IMR-90 (cell line): ENCODE results near the gene PRF1. TPM values are rescaled to one million over a fixed set of nuclear protein-coding genes. Genes with fewer than 3 reads are reported as not detected.

Experiments used
- ATAC-seq: fragments of 200-7000 bp; cut with Tn5 transposase; 2 replicates; pipeline ENCODE4 v1.9.1; 2020; ENCODE audit warnings: low read depth, mild to moderate bottlenecking, moderate library complexity
- BruUV-seq: library from RNA; stranded (reverse); fragments of 400-500 nt; replicated peaks from 2 replicates; lab custom pipeline; 2021; lab: Mats Ljungman, UMichigan
- CTCF ChIA-PET: fragments of 300-600 bp; formaldehyde crosslinking; extraction: SDS; loops from one replicate; lab custom pipeline; 2021; ENCODE audit warnings: antibody characterized with exemption; lab: Yijun Ruan, JAX
- POLR2A ChIA-PET: fragments of 300-600 bp; sonication (Branson Sonifier 250); formaldehyde crosslinking; loops from one replicate; lab custom pipeline; 2022; ENCODE audit warnings: antibody characterized with exemption; ENCODE audit not compliant: unreplicated experiment; lab: Charles Lee
- DNase-seq: peaks from one replicate; pipeline ENCODE4 v3.0.0; 2013
- H2AFZ ChIP-seq: replicated peaks from 2 replicates; pipeline ENCODE3; 2013; ENCODE audit warnings: low read length, mild to moderate bottlenecking; ENCODE audit not compliant: poor library complexity
- H2AK5ac ChIP-seq: 2 replicates; pipeline ENCODE4 v1.6.1; 2013; ENCODE audit warnings: low read depth, low read length, inconsistent platforms
- H2AK9ac ChIP-seq: replicated peaks from 2 replicates; pipeline ENCODE3; 2013; ENCODE audit warnings: mild to moderate bottlenecking, low read depth, low read length, moderate library complexity; ENCODE audit not compliant: poor library complexity
- H2BK120ac ChIP-seq: 2 replicates; pipeline ENCODE4 v1.6.1; 2013; ENCODE audit warnings: low read depth, low read length, inconsistent platforms
- H2BK15ac ChIP-seq: 3 replicates; pipeline ENCODE4 v1.6.1; 2013; ENCODE audit warnings: low read depth, low read length, inconsistent platforms
- H2BK20ac ChIP-seq: 2 replicates; pipeline ENCODE4 v1.6.1; 2013; ENCODE audit warnings: low read depth, mild to moderate bottlenecking, inconsistent platforms, low read length, moderate library complexity
- H2BK5ac ChIP-seq: 2 replicates; pipeline ENCODE4 v1.6.1; 2013; ENCODE audit warnings: mild to moderate bottlenecking, low read depth, low read length, inconsistent platforms; ENCODE audit not compliant: poor library complexity, severe bottlenecking
- H3K14ac ChIP-seq: replicated peaks from 2 replicates; pipeline ENCODE4 v1.6.1; 2013; ENCODE audit warnings: low read depth, low read length, inconsistent platforms
- H3K18ac ChIP-seq: 2 replicates; pipeline ENCODE4 v1.6.1; 2013; ENCODE audit warnings: low read depth, low read length, control low read depth
- H3K23ac ChIP-seq: 2 replicates; pipeline ENCODE4 v1.6.1; 2013; ENCODE audit warnings: low read depth, low read length, inconsistent platforms
- H3K27ac ChIP-seq: 2 replicates; pipeline ENCODE4 v1.5.1; 2013; ENCODE audit warnings: mild to moderate bottlenecking, control low read depth, low read length; ENCODE audit not compliant: insufficient read depth
- H3K27me3 ChIP-seq: 2 replicates; pipeline ENCODE4 v1.6.1; 2013; ENCODE audit warnings: low read length; ENCODE audit not compliant: control insufficient read depth, insufficient read depth
- H3K36me3 ChIP-seq: 2 replicates; pipeline ENCODE4 v1.6.1; 2013; ENCODE audit warnings: low read length, mixed read lengths; ENCODE audit not compliant: control insufficient read depth, insufficient read depth
- H3K4ac ChIP-seq: 2 replicates; pipeline ENCODE4 v1.6.1; 2013; ENCODE audit warnings: low read depth, low read length, inconsistent platforms
- H3K4me1 ChIP-seq: 2 replicates; pipeline ENCODE4 v1.6.1; 2013; ENCODE audit warnings: low read length, mixed read lengths; ENCODE audit not compliant: control insufficient read depth, insufficient read depth
- H3K4me2 ChIP-seq: 2 replicates; pipeline ENCODE4 v1.6.1; 2013; ENCODE audit warnings: low read depth, mild to moderate bottlenecking, control low read depth, low read length, moderate library complexity
- H3K4me3 ChIP-seq: 2 replicates; pipeline ENCODE4 v1.5.1; 2013; ENCODE audit warnings: low read depth, mild to moderate bottlenecking, control low read depth, low read length, moderate library complexity; ENCODE audit not compliant: insufficient read depth
- H3K56ac ChIP-seq: 2 replicates; pipeline ENCODE4 v1.6.1; 2013; ENCODE audit warnings: low read length, inconsistent platforms; ENCODE audit not compliant: insufficient read depth; ENCODE audit errors: extremely low read depth
- H3K79me1 ChIP-seq, 2 experiments: 2 replicates each; pipeline ENCODE4 v1.6.1; 2013; ENCODE audit warnings: low read length in 2 of 2, inconsistent platforms in 1 of 2, low read depth in 1 of 2
- H3K9ac ChIP-seq: 2 replicates; pipeline ENCODE4 v1.6.1; 2013; ENCODE audit warnings: low read depth, low read length, control low read depth
- H3K9me1 ChIP-seq: 2 replicates; pipeline ENCODE4 v1.6.1; 2013; ENCODE audit warnings: low read length, inconsistent platforms; ENCODE audit not compliant: insufficient read depth
- H3K9me3 ChIP-seq: 2 replicates; pipeline ENCODE4 v1.6.1; 2013; ENCODE audit warnings: low read length; ENCODE audit not compliant: control insufficient read depth, insufficient read depth
- H4K20me1 ChIP-seq: 2 replicates; pipeline ENCODE4 v1.6.1; 2013; ENCODE audit warnings: low read length, inconsistent platforms; ENCODE audit not compliant: insufficient read depth
- H4K5ac ChIP-seq: 2 replicates; pipeline ENCODE4 v1.6.1; 2013; ENCODE audit warnings: mild to moderate bottlenecking, low read depth, low read length, control low read depth
- H4K8ac ChIP-seq, 2 experiments: 2 replicates each; pipeline ENCODE4 v1.6.1; 2013; ENCODE audit warnings: low read depth in 2 of 2, low read length in 2 of 2, control low read depth in 1 of 2, inconsistent platforms in 1 of 2
- H4K91ac ChIP-seq: 2 replicates; pipeline ENCODE4 v1.6.1; 2013; ENCODE audit warnings: low read depth, low read length, inconsistent platforms; ENCODE audit not compliant: insufficient read depth
- BHLHE40 ChIP-seq: fragments of 150-350 bp; IDR thresholded peaks from 2 replicates; pipeline ENCODE4 v1.6.1; 2016; ENCODE audit warnings: mild to moderate bottlenecking, low read depth, low read length
- CEBPB ChIP-seq: IDR thresholded peaks from 2 replicates; pipeline ENCODE4 v1.6.1; 2012; ENCODE audit warnings: low read depth, low read length, improper control_type of control experiment
- CHD1 ChIP-seq: IDR thresholded peaks from 2 replicates; pipeline ENCODE4 v1.6.1; 2012; ENCODE audit warnings: low read depth, low read length, improper control_type of control experiment
- CTCF ChIP-seq: conservative IDR thresholded peaks from 2 replicates; pipeline ENCODE4 v1.5.1; 2012; ENCODE audit warnings: mild to moderate bottlenecking, low read depth, low read length, improper control_type of control experiment
- ELK1 ChIP-seq: fragments of 150-350 bp; IDR thresholded peaks from 2 replicates; pipeline ENCODE4 v1.6.1; 2016; ENCODE audit warnings: low read depth, mild to moderate bottlenecking, low read length, moderate library complexity, borderline replicate concordance
- FOS ChIP-seq: fragments of 150-350 bp; IDR thresholded peaks from 2 replicates; pipeline ENCODE4 v1.6.1; 2016; ENCODE audit warnings: low read depth, low read length
- MAFK ChIP-seq: IDR thresholded peaks from 2 replicates; pipeline ENCODE4 v1.6.1; 2012; ENCODE audit warnings: low read depth, low read length, improper control_type of control experiment
- MXI1 ChIP-seq: IDR thresholded peaks from 2 replicates; pipeline ENCODE4 v1.6.1; 2012; ENCODE audit warnings: low read depth, mild to moderate bottlenecking, low read length, moderate library complexity, borderline replicate concordance
- NFE2L2 ChIP-seq: fragments of 150-350 bp; IDR thresholded peaks from 2 replicates; pipeline ENCODE4 v1.6.1; 2016; ENCODE audit warnings: low read depth, mild to moderate bottlenecking, low read length
- POLR2A ChIP-seq: IDR thresholded peaks from 2 replicates; pipeline ENCODE4 v1.6.1; 2012; ENCODE audit warnings: mild to moderate bottlenecking, low read depth, low read length
- RAD21 ChIP-seq: IDR thresholded peaks from 2 replicates; pipeline ENCODE4 v1.6.1; 2012; ENCODE audit warnings: low read length, improper control_type of control experiment
- RCOR1 ChIP-seq: IDR thresholded peaks from 2 replicates; pipeline ENCODE4 v1.6.1; 2012; ENCODE audit warnings: mild to moderate bottlenecking, low read length, improper control_type of control experiment; ENCODE audit not compliant: insufficient replicate concordance
- RFX5 ChIP-seq: IDR thresholded peaks from 2 replicates; pipeline ENCODE4 v1.8.0; 2012; ENCODE audit warnings: low read depth, mild to moderate bottlenecking, low read length, moderate library complexity
- SMC3 ChIP-seq: fragments of 150-350 bp; IDR thresholded peaks from 2 replicates; pipeline ENCODE4 v1.6.1; 2016; ENCODE audit warnings: low read depth, mild to moderate bottlenecking, antibody characterized with exemption, low read length, moderate library complexity
- USF2 ChIP-seq: fragments of 150-350 bp; IDR thresholded peaks from 2 replicates; pipeline ENCODE4 v1.6.1; 2017; ENCODE audit warnings: mild to moderate bottlenecking, antibody characterized with exemption, low read length, low read depth
- WGBS, 2 experiments: methylation state at CpG; one replicate each; pipeline versions ENCODE4 v1.1.5 to v1.1.7; 2013; ENCODE audit warnings: missing lambda C conversion rate in 2 of 2; ENCODE audit not compliant: insufficient read length in 1 of 2; ENCODE audit errors: extremely low coverage in 2 of 2; 5-methylcytosine and 5-hydroxymethylcytosine counted together
- dilution Hi-C: fragments of 300-500 bp; cut with HindIII; formaldehyde crosslinking; loops from one replicate; pipeline ENCODE4 v1.14.3; 2018; ENCODE audit warnings: low sequenced_read_pairs; ENCODE audit not compliant: unreplicated experiment
- in situ Hi-C: fragments of 300-500 bp; cut with MboI; formaldehyde crosslinking; loops from 3 replicates; pipeline ENCODE4 v1.14.3; 2019; ENCODE audit warnings: low sequenced_read_pairs, inconsistent platforms, mixed read lengths
- intact Hi-C: fragments of 100-400 bp; cut with micrococcal nuclease; formaldehyde crosslinking; loops from 2 replicates; pipeline ENCODE4 v1.10.0; 2022
- polyA plus RNA-seq, 3 experiments: library from polyadenylated mRNA; depleted of rRNA; stranded (reverse); fragments of >200 nt; gene quantifications; 2 replicates each; pipeline ENCODE4 v1.2.3, GENCODE V29; 2012; ENCODE audit warnings: low replicate concordance in 1 of 3
- total RNA-seq: library from RNA; depleted of rRNA; stranded (reverse); fragments of >200 nt; gene quantifications from 2 replicates; pipeline ENCODE4 v1.2.3, GENCODE V29; 2012

PRF1 gene
- total and polyA plus RNA-seq, 2 of the 4 experiments (the other 2 are of a cell fraction): not detected

DNA sequence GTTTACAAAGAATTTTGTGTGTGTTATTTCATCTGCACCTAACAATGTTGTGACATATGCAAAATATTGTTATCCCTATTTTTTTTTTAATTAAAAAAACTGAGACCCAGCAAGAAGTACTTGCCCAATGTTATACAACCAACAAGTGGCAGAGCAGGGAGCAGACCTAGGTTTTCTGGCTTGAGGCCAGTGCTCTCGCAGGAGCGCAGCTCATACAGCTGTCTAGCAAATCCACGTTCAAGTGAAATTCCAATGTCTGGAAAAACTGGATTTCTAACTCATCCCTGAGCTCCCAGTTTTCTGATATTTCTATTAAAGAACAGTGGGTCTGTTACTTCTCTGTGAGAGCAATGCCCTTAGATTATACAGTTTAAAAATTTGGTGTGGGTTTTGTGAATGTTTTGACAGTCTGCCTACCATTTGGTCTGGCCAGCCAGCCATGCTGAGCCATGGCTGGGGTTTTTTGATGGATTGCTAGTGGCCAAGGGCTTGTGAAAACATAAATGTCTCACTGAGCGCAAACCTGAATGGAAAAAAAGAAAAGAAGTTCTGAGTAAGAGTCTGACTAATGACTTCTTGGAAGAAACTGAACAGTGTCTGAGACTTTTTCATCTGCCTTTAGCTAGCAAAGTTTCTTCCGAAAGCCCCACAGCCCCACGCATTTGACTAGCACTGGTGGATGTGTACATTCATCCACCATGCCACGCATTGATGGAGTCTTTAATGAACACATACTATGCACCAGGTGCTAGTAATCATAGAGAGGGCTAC, 15.4 kb upstream of the PRF1 start:
- ChIA-PET POLR2A (no interaction called here), CTCF (no interaction called here)
- H2BK20ac ChIP-seq: no peak overlapping the region
- intact Hi-C loops: loop anchor here (2.0 kb wide), 1 partner anchor 67 kb away; no protein-coding TSS in a partner anchor
- H3K23ac ChIP-seq: no peak overlapping the region
- BruUV-seq: no TSS peak
- 0% methylated on average over 1 of the region's 7 CpGs; no CpG with 5 or more reads in 1 of the 2 experiments for WGBS, 2 experiments
- H2BK5ac ChIP-seq: no peak overlapping the region
- no peak overlapping the region for H3K27ac ChIP-seq
- no peak overlapping the region for H2BK15ac ChIP-seq
- H3K4ac ChIP-seq: no peak overlapping the region
- H4K91ac ChIP-seq: no peak overlapping the region
- peaks cover 5% of the 10 kb centered on the region for H3K27me3 ChIP-seq
- dilution Hi-C loops: no loop called here
- no peaks in the 10 kb centered on the region for H3K9me1 ChIP-seq
- H4K5ac ChIP-seq: no peak overlapping the region
- H4K8ac ChIP-seq: no peak overlapping the region
- peaks cover 5% of the 10 kb centered on the region for H3K9me3 ChIP-seq
- no peak overlapping the region for H3K14ac ChIP-seq
- no peak overlapping the region for H2BK120ac ChIP-seq
- H3K4me3 ChIP-seq: no peak overlapping the region
- H3K4me1 ChIP-seq: no peaks in the 10 kb centered on the region; the same call in 1 of the 2 replicates
- in situ Hi-C loops: no loop called here
- no peak overlapping the region; the same call in 1 of the 2 replicates for H3K4me2 ChIP-seq
- no peaks in the 10 kb centered on the region for H4K20me1 ChIP-seq
- H2AK5ac ChIP-seq: no peak overlapping the region
- H3K9ac ChIP-seq: no peak overlapping the region
- H3K18ac ChIP-seq: no peak overlapping the region
- no peak overlapping the region for H3K56ac ChIP-seq
- ATAC-seq (no peak), DNase-seq (peak; percentile 44)
- no peak overlapping the region for H2AK9ac ChIP-seq
- H3K79me1 ChIP-seq: no peaks in the 10 kb centered on the region
- no peak overlapping the region for H2AFZ ChIP-seq
- no peaks in the 10 kb centered on the region for H3K36me3 ChIP-seq
- TF ChIP-seq CEBPB (no peak), RCOR1 (no peak), MAFK (no peak), FOS (no peak), SMC3 (no peak), ELK1 (no peak), BHLHE40 (no peak), RAD21 (no peak), CTCF (no peak), MXI1 (no peak), NFE2L2 (no peak), POLR2A (no peak), CHD1 (no peak), USF2 (no peak), RFX5 (no peak)
